HUES6 (cell line): ENCODE results near the gene SLC39A11.

Source experiments
- H3K27ac ChIP-seq: 2 replicates; pipeline ENCODE4 v1.7.0; 2013; ENCODE audit warnings: low read depth, mild to moderate bottlenecking, low read length, inconsistent platforms
- H3K27me3 ChIP-seq: 2 replicates; pipeline ENCODE4 v1.6.1; 2013; ENCODE audit warnings: low read length; ENCODE audit not compliant: control insufficient read depth, insufficient read depth
- H3K36me3 ChIP-seq: 2 replicates; pipeline ENCODE4 v1.6.1; 2013; ENCODE audit warnings: low read length; ENCODE audit not compliant: control insufficient read depth, insufficient read depth
- H3K4me1 ChIP-seq: 2 replicates; pipeline ENCODE4 v1.6.1; 2013; ENCODE audit warnings: low read length; ENCODE audit not compliant: control insufficient read depth, insufficient read depth
- H3K4me3 ChIP-seq: 2 replicates; pipeline ENCODE4 v1.5.1; 2013; ENCODE audit warnings: low read depth, low read length
- H3K9ac ChIP-seq: one replicate; pipeline ENCODE4 v1.6.1; 2013; ENCODE audit warnings: mild to moderate bottlenecking, low read length
- H3K9me3 ChIP-seq: 2 replicates; pipeline ENCODE4 v1.6.1; 2013; ENCODE audit warnings: low read depth, low read length; ENCODE audit not compliant: control insufficient read depth, insufficient read depth

SLC39A11 gene

GRCh38 chr17:72723711-72724110 lies 368.8 kb downstream of the SLC39A11 start:
- Histone ChIP-seq H3K4me3 (no peak overlapping the region), H3K36me3 (no peaks in the 10 kb centered on the region), H3K27me3 (no peaks in the 10 kb centered on the region), H3K4me1 (peaks cover 11% of the 10 kb centered on the region), H3K9ac (no peak overlapping the region), H3K9me3 (no peaks in the 10 kb centered on the region), H3K27ac (no peak overlapping the region)

GRCh38 chr17:72720494-72720825 lies 372.0 kb downstream of the SLC39A11 start:
- H3K27me3 ChIP-seq: no peaks in the 10 kb centered on the region
- no peaks in the 10 kb centered on the region for H3K9me3 ChIP-seq
- H3K36me3 ChIP-seq: no peaks in the 10 kb centered on the region
- H3K27ac ChIP-seq: no peak overlapping the region
- H3K4me1 ChIP-seq: peaks cover 11% of the 10 kb centered on the region
- no peak overlapping the region for H3K9ac ChIP-seq
- no peak overlapping the region for H3K4me3 ChIP-seq

GRCh38 chr17:72719578-72720493 lies 372.7 kb downstream of the SLC39A11 start:
- Histone ChIP-seq H3K36me3 (no peaks in the 10 kb centered on the region), H3K27ac (no peak overlapping the region), H3K9me3 (no peaks in the 10 kb centered on the region), H3K4me1 (peaks cover 11% of the 10 kb centered on the region), H3K9ac (no peak overlapping the region), H3K27me3 (no peaks in the 10 kb centered on the region), H3K4me3 (no peak overlapping the region)

GRCh38 chr17:72719206-72719577 lies 373.3 kb downstream of the SLC39A11 start:
- Histone ChIP-seq H3K9ac (no peak overlapping the region), H3K4me3 (no peak overlapping the region), H3K36me3 (no peaks in the 10 kb centered on the region), H3K4me1 (peaks cover 11% of the 10 kb centered on the region), H3K27ac (no peak overlapping the region), H3K9me3 (no peaks in the 10 kb centered on the region), H3K27me3 (no peaks in the 10 kb centered on the region)

- Histone ChIP-seq H3K4me3 (no peak overlapping the region), H3K9me3 (no peaks in the 10 kb centered on the region), H3K27ac (no peak overlapping the region), H3K36me3 (no peaks in the 10 kb centered on the region), H3K4me1 (peaks cover 11% of the 10 kb centered on the region), H3K27me3 (no peaks in the 10 kb centered on the region), H3K9ac (no peak overlapping the region)
These were observed 374.8 kb downstream of the SLC39A11 start for GRCh38 chr17:72717676-72718075.

GRCh38 chr17:72717276-72717675 lies 375.2 kb downstream of the SLC39A11 start:
- Histone ChIP-seq H3K27ac (no peak overlapping the region), H3K36me3 (no peaks in the 10 kb centered on the region), H3K9me3 (no peaks in the 10 kb centered on the region), H3K4me3 (no peak overlapping the region), H3K27me3 (no peaks in the 10 kb centered on the region), H3K4me1 (peaks cover 11% of the 10 kb centered on the region), H3K9ac (no peak overlapping the region)

GRCh38 chr17:72715906-72716572 lies 376.4 kb downstream of the SLC39A11 start:
- Histone ChIP-seq H3K27ac (no peak overlapping the region), H3K9ac (no peak overlapping the region)

GRCh38 chr17:72714357-72714966 lies 378.0 kb downstream of the SLC39A11 start:
- H3K9me3 ChIP-seq: peaks cover 8% of the 10 kb centered on the region
- no peaks in the 10 kb centered on the region for H3K27me3 ChIP-seq
- no peak overlapping the region for H3K9ac ChIP-seq
- H3K27ac ChIP-seq: no peak overlapping the region
- peaks cover 3% of the 10 kb centered on the region for H3K4me1 ChIP-seq
- no peaks in the 10 kb centered on the region for H3K36me3 ChIP-seq
- no peak overlapping the region for H3K4me3 ChIP-seq

More at GRCh38 chr17:72715906-72716572, 376.4 kb downstream of the SLC39A11 start:
- no peaks in the 10 kb centered on the region for H3K36me3 ChIP-seq
- H3K4me1 ChIP-seq: peaks cover 11% of the 10 kb centered on the region
- H3K4me3 ChIP-seq: no peak overlapping the region
- peaks cover 3% of the 10 kb centered on the region for H3K9me3 ChIP-seq
- no peaks in the 10 kb centered on the region for H3K27me3 ChIP-seq

GRCh38 chr17:72713701-72714100 lies 378.8 kb downstream of the SLC39A11 start:
- no peaks in the 10 kb centered on the region for H3K4me1 ChIP-seq
- no peak overlapping the region for H3K27ac ChIP-seq
- H3K36me3 ChIP-seq: no peaks in the 10 kb centered on the region
- H3K9me3 ChIP-seq: peaks cover 8% of the 10 kb centered on the region
- no peak overlapping the region for H3K4me3 ChIP-seq
- no peak overlapping the region for H3K9ac ChIP-seq
- H3K27me3 ChIP-seq: no peaks in the 10 kb centered on the region

GRCh38 chr17:72711521-72712310 lies 380.8 kb downstream of the SLC39A11 start:
- no peaks in the 10 kb centered on the region for H3K36me3 ChIP-seq
- H3K4me1 ChIP-seq: no peaks in the 10 kb centered on the region
- H3K4me3 ChIP-seq: no peak overlapping the region
- no peak overlapping the region for H3K9ac ChIP-seq
- H3K27me3 ChIP-seq: no peaks in the 10 kb centered on the region
- peaks cover 11% of the 10 kb centered on the region for H3K9me3 ChIP-seq
- no peak overlapping the region for H3K27ac ChIP-seq
